Fibroblast of lung (primary cell): Measurements from ENCODE around the gene PHLDB1.

Experiments used
- EZH2 ChIP-seq: IDR thresholded peaks from 2 replicates; pipeline ENCODE4 v1.5.1; 2012; ENCODE audit warnings: low read length, control low read depth, mild to moderate bottlenecking; ENCODE audit errors: missing control alignments
- TF ChIP-seq, protein P1 (sequence below), 2 donors: IDR thresholded peaks in 1 of 2; conservative IDR thresholded peaks in 1 of 2; 1 replicate in 1 of 2; 2 replicates in 1 of 2; pipeline ENCODE4 v1.5.1; 2011 to 2012; ENCODE audit warnings: low read length in 2 of 2, control low read depth in 1 of 2, inconsistent platforms in 1 of 2, low read depth in 1 of 2, mild to moderate bottlenecking in 1 of 2

DNA sequence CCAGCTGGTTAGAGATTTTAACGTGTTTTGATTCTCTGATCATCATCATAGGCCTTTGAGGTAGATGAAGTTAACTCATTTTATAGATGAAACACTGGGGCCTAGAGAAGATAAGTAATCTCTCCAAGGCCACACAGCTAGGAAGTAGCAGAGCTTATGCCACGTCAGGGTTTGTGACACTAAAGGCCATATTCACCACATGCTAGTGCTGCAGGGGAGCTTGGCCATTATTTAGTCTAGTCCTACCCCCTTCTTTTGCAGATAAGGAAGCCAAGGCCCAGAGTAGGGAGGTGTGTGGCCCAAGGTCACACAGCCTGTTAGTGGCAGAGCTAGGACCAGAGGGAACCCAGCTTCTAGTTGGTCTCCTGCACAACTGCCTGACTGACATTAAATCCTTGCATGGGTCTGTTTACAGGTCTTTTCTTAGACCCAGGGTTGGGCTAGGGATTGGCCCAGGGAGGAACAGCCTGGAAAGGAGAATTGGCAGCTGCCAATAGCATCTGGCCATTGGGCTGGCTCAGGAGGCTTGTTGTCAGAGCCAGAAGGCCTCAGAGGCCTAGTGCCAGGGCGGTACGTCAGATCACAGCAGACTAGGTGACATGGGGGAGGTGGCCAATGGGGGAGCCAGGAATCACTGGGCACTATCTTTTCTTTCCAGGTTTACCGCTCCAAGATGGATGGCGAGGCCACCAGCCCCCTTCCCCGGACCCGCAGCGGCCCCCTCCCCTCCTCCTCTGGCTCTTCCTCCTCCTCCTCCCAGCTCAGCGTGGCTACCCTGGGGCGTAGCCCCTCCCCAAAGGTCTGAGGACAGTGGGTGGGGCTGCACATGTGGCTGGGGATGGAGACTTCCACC is 36.0 kb downstream of the PHLDB1 start:
- TF ChIP-seq, protein P1, sequence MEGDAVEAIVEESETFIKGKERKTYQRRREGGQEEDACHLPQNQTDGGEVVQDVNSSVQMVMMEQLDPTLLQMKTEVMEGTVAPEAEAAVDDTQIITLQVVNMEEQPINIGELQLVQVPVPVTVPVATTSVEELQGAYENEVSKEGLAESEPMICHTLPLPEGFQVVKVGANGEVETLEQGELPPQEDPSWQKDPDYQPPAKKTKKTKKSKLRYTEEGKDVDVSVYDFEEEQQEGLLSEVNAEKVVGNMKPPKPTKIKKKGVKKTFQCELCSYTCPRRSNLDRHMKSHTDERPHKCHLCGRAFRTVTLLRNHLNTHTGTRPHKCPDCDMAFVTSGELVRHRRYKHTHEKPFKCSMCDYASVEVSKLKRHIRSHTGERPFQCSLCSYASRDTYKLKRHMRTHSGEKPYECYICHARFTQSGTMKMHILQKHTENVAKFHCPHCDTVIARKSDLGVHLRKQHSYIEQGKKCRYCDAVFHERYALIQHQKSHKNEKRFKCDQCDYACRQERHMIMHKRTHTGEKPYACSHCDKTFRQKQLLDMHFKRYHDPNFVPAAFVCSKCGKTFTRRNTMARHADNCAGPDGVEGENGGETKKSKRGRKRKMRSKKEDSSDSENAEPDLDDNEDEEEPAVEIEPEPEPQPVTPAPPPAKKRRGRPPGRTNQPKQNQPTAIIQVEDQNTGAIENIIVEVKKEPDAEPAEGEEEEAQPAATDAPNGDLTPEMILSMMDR (conservative IDR thresholded peaks at IDR 0.05 in 1 of 2, IDR thresholded peaks at IDR 0.05 in 1 of 2; ENCODE audit: low read depth in 1 of 2, low read length in 2 of 2) = no peak
- TF ChIP-seq EZH2 = no peak
